ACHN (cell line): ENCODE results near the gene MRPL36.

Experiments used
- DNase-seq: peaks from one replicate; pipeline ENCODE4 v3.0.0-alpha.2; 2015
- in situ Hi-C: cut with HindIII; loops from 2 replicates; pipeline ENCODE4 v1.10.0; 2017; ENCODE audit warnings: low sequenced_read_pairs, low pct_ligation_motif_present, low pct_unique_long_range_greater_than_20kb

Gene MRPL36

GRCh38 chr5:1760231-1760630 lies 39.4 kb downstream of the MRPL36 start:
- in situ Hi-C loops = no loop called here
- DNase-seq = no peak

- no peak for DNase-seq
- in situ Hi-C loops = no loop called here
These were observed 40.2 kb downstream of the MRPL36 start for GRCh38 chr5:1759378-1759970.

GRCh38 chr5:1758574-1758973 lies 41.1 kb downstream of the MRPL36 start:
- DNase-seq = no peak
- in situ Hi-C loops = no loop called here

GRCh38 chr5:1757511-1757910 lies 42.1 kb downstream of the MRPL36 start:
- in situ Hi-C loops = no loop called here
- DNase-seq = no peak

- no peak for DNase-seq
- in situ Hi-C loops = no loop called here
These were observed 43.2 kb downstream of the MRPL36 start for GRCh38 chr5:1756481-1756880.

GRCh38 chr5:1755321-1755949 lies 44.2 kb downstream of the MRPL36 start:
- DNase-seq = no peak
- in situ Hi-C loops = no loop called here

- in situ Hi-C loops = no loop called here
- no peak for DNase-seq
These were observed 45.0 kb downstream of the MRPL36 start for GRCh38 chr5:1754531-1755220.

- no peak for DNase-seq
- in situ Hi-C loops = no loop called here
These were observed 46.1 kb downstream of the MRPL36 start for GRCh38 chr5:1753490-1753889.

GRCh38 chr5:1752881-1753280 lies 46.8 kb downstream of the MRPL36 start:
- in situ Hi-C loops = no loop called here

GRCh38 chr5:1751864-1752822 lies 47.5 kb downstream of the MRPL36 start:
- no peak for DNase-seq
- in situ Hi-C loops = no loop called here

More at GRCh38 chr5:1752881-1753280, 46.8 kb downstream of the MRPL36 start:
- no peak for DNase-seq

- in situ Hi-C loops = no loop called here
- no peak for DNase-seq
These were observed 48.4 kb downstream of the MRPL36 start for GRCh38 chr5:1751026-1751863.

GRCh38 chr5:1750469-1750868 lies 49.2 kb downstream of the MRPL36 start:
- in situ Hi-C loops = no loop called here
- no peak for DNase-seq

GRCh38 chr5:1749346-1750124 lies 50.1 kb downstream of the MRPL36 start:
- in situ Hi-C loops = no loop called here
- DNase-seq = no peak

GRCh38 chr5:1748845-1749244 lies 50.8 kb downstream of the MRPL36 start:
- in situ Hi-C loops = no loop called here
- DNase-seq = no peak
